ENCODE results near the gene ACTR2.

GRCh38 chr2:65265671-65266045 lies 38.0 kb downstream of the ACTR2 start:
- TF ChIP-seq CTCF (IDR thresholded peaks at IDR 0.05) = no peak
- no peak for TF ChIP-seq POLR2A (IDR thresholded peaks at IDR 0.05)
